Peyer's patch (tissue), 4 donors: ENCODE results near the gene SLC1A3. TPM values are rescaled to one million over a fixed set of nuclear protein-coding genes. Genes with fewer than 3 reads are reported as not detected.
A peak's percentile ranks its signal among the peaks of the same experiment; 100 is the strongest.

Experiments
- DNase-seq, 3 donors: peaks; one replicate each; pipeline ENCODE4 v3.0.0-alpha.2; 2017 to 2019
- H3K27ac ChIP-seq, 4 donors: fragments of 200-600 bp; sonication (generic); one replicate each; pipeline ENCODE4 v1.5.1; 2016 to 2019
- H3K27me3 ChIP-seq, 2 donors: fragments of 200-600 bp; sonication (generic); one replicate each; pipeline ENCODE4 v1.5.1; 2019
- H3K36me3 ChIP-seq, 3 donors: fragments of 200-600 bp; sonication (generic); one replicate each; pipeline ENCODE4 v1.5.1; 2016 to 2019
- H3K4me1 ChIP-seq, 4 donors: fragments of 200-600 bp; sonication (generic); one replicate each; pipeline ENCODE4 v1.5.1; 2016 to 2019
- H3K4me3 ChIP-seq, 4 donors: fragments of 200-600 bp; sonication (generic); 1 replicate in 3 of 4; 2 replicates in 1 of 4; pipeline ENCODE4 v1.5.1; 2016 to 2019; ENCODE audit warnings: mild to moderate bottlenecking in 1 of 4
- H3K9me3 ChIP-seq, 4 donors: fragments of 200-600 bp; sonication (generic); one replicate each; pipeline ENCODE4 v1.5.1; 2016 to 2019; ENCODE audit warnings: mild to moderate bottlenecking in 1 of 4
- POLR2A ChIP-seq, 2 donors: fragments of 450-650 bp; IDR thresholded peaks; one replicate each; pipeline ENCODE4 v1.5.1; 2017; ENCODE audit warnings: antibody characterized with exemption in 2 of 2, mild to moderate bottlenecking in 2 of 2, moderate library complexity in 2 of 2
- total RNA-seq, 4 donors: library from RNA; depleted of rRNA; stranded (reverse); fragments of >200 nt; gene quantifications; one replicate each; pipeline ENCODE4 v1.1.0, GENCODE V29; 2016
- TF ChIP-seq, protein P1 (sequence below), 6 experiments: fragments of 450-650 bp in 4 of 6; fragments of 200-600 bp in 2 of 6; sonication (generic) in 1 of 6; IDR thresholded peaks; one replicate each; pipeline ENCODE4 v1.5.1; 2017 to 2019; ENCODE audit warnings: antibody characterized with exemption in 6 of 6, mild to moderate bottlenecking in 3 of 6, moderate library complexity in 1 of 6

Gene SLC1A3
- total RNA-seq, 4 donors from 2014 or later = 0.95 to 7.4 (median 3.0) TPM

GRCh38 chr5:36719282-36719681 is 112.9 kb downstream of the SLC1A3 start:
- H3K9me3 ChIP-seq = no peaks in the 10 kb centered on the region
- no peak overlapping the region for H3K27ac ChIP-seq
- no peaks in the 10 kb centered on the region for H3K27me3 ChIP-seq
- no peak for TF ChIP-seq POLR2A (IDR thresholded peaks at IDR 0.05)
- TF ChIP-seq, protein P1, sequence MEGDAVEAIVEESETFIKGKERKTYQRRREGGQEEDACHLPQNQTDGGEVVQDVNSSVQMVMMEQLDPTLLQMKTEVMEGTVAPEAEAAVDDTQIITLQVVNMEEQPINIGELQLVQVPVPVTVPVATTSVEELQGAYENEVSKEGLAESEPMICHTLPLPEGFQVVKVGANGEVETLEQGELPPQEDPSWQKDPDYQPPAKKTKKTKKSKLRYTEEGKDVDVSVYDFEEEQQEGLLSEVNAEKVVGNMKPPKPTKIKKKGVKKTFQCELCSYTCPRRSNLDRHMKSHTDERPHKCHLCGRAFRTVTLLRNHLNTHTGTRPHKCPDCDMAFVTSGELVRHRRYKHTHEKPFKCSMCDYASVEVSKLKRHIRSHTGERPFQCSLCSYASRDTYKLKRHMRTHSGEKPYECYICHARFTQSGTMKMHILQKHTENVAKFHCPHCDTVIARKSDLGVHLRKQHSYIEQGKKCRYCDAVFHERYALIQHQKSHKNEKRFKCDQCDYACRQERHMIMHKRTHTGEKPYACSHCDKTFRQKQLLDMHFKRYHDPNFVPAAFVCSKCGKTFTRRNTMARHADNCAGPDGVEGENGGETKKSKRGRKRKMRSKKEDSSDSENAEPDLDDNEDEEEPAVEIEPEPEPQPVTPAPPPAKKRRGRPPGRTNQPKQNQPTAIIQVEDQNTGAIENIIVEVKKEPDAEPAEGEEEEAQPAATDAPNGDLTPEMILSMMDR (IDR thresholded peaks at IDR 0.05) = no peak
- H3K4me3 ChIP-seq = no peak overlapping the region
- no peaks in the 10 kb centered on the region for H3K36me3 ChIP-seq
- peaks cover 0 to 8% (median 2%) of the 10 kb centered on the region in 4 donors for H3K4me1 ChIP-seq
- DNase-seq = no peak

DNA sequence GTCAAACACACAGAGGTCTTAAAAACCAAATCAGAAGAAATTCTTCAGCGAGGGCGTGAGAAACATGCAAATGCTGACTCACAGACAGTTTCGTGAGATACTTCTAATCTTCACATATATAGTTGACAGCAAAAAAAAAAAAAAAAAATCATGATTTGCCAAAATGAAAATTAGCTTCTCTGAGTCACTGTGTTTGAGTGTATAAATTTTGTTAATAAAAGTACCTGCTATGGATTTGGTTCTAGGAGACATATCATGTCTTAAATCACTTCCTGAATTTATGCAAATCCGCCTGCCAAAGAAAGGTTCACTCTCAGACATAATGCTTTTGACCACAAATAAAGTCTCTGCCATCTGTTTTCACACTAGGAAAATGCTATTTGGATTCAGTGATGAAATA is 114.3 kb downstream of the SLC1A3 start:
- no peak overlapping the region for H3K4me3 ChIP-seq

DNA sequence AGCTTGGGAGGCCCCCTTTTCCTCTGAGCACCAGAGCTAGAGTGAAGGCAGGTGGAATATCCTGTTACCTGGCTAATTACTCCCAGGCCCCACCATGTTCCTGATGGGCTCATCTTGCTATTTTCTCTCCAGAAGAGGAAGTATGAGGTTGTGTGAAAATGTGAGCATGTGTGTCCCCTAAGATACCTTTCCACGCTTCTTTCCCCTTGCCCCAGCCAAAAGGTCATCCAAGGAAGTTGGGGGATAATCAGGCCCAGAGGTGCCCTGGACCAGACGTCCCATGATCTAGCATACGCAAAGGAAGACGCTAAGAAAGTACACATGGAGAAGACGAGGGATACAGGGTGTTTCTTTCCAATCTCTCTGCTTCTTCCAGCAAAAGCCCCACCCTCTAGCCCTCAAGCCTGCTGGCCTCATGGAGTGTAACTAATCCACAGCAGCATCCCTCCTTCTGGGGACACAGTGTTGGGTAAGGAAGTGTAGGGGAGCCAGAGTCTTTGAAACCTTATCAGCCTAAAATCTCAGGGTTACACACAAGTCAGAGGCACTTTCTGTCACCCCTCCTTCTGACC is 115.3 kb downstream of the SLC1A3 start:
- H3K27me3 ChIP-seq = no peaks in the 10 kb centered on the region
- DNase-seq = no peak
- no peaks in the 10 kb centered on the region for H3K9me3 ChIP-seq
- H3K4me1 ChIP-seq = peaks cover 0 to 8% (median 2%) of the 10 kb centered on the region in 4 donors
- no peak overlapping the region for H3K27ac ChIP-seq
- H3K36me3 ChIP-seq = no peaks in the 10 kb centered on the region
- H3K4me3 ChIP-seq = no peak overlapping the region
- TF ChIP-seq, protein P1 (IDR thresholded peaks at IDR 0.05) = no peak
- no peak for TF ChIP-seq POLR2A (IDR thresholded peaks at IDR 0.05)

More for the DNA sequence above, 114.3 kb downstream of the SLC1A3 start:
- Histone ChIP-seq H3K36me3 (no peaks in the 10 kb centered on the region), H3K4me1 (peaks cover 0 to 8% (median 2%) of the 10 kb centered on the region in 4 donors), H3K9me3 (no peaks in the 10 kb centered on the region), H3K27ac (no peak overlapping the region), H3K27me3 (no peaks in the 10 kb centered on the region)
- TF ChIP-seq POLR2A (IDR thresholded peaks at IDR 0.05) = no peak
- TF ChIP-seq, protein P1 (IDR thresholded peaks at IDR 0.05) = no peak
- DNase-seq = no peak

- Histone ChIP-seq H3K27ac (peak overlapping the region in 2 of 4 donors; percentile 2 to 73), H3K4me1 (peaks cover 0 to 8% (median 2%) of the 10 kb centered on the region in 4 donors), H3K4me3 (no peak overlapping the region), H3K9me3 (no peaks in the 10 kb centered on the region), H3K36me3 (no peaks in the 10 kb centered on the region), H3K27me3 (no peaks in the 10 kb centered on the region)
- TF ChIP-seq, protein P1 (IDR thresholded peaks at IDR 0.05) = no peak
- no peak for TF ChIP-seq POLR2A (IDR thresholded peaks at IDR 0.05)
- peak in 1 of 3 donors; percentile 24 for DNase-seq
Observed at GRCh38 chr5:36722900-36723299, 116.5 kb downstream of the SLC1A3 start.

DNA sequence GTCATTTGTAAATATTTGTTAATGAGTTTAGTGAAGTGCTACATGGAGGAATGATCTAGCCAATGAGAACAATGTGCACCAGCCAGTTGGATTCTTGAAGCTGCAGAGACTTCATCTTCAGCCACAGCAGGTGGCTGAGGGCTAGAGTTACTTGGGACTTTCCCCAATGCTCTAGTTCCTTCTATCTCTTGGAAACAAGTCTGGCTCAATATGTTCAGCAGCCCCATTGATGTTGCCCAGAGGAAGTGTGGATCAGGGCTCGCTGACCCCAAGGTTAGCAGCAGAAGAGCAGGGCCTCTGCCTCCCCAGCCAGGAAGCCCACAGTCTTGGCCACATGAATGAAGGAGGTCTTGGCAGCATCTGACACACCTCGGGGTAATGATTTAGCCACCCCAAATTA is 117.5 kb downstream of the SLC1A3 start:
- no peaks in the 10 kb centered on the region for H3K9me3 ChIP-seq
- peaks cover 0 to 8% (median 2%) of the 10 kb centered on the region in 4 donors for H3K4me1 ChIP-seq
- H3K36me3 ChIP-seq = no peaks in the 10 kb centered on the region
- H3K27me3 ChIP-seq = no peaks in the 10 kb centered on the region
- H3K27ac ChIP-seq = peak overlapping the region in 3 of 4 donors; percentile 28 to 73 (median 64)
- TF ChIP-seq, protein P1 (IDR thresholded peaks at IDR 0.05) = no peak
- no peak for TF ChIP-seq POLR2A (IDR thresholded peaks at IDR 0.05)
- no peak overlapping the region for H3K4me3 ChIP-seq
- DNase-seq = peak in 2 of 3 donors; percentile 56 to 61
